HG02970 (cell line): ENCODE results near the gene BSPH1.
"Not testable (repeated sequence)": the region's sequence is repeated elsewhere in the genome, so short reads cannot be mapped to it uniquely, and the experiment has no call there.

Experiments used
- ATAC-seq: cut with Tn5 transposase; IDR thresholded peaks from one replicate; pipeline ENCODE4 v1.9.1; 2021; ENCODE audit warnings: mild to moderate bottlenecking, moderate library complexity, moderate number of reproducible peaks; ENCODE audit not compliant: unreplicated experiment, low FRiP score

The BSPH1 gene

GRCh38 chr19:47949852-47950521, 42.0 kb downstream of the BSPH1 start:
- ATAC-seq = not testable (repeated sequence)

GRCh38 chr19:47928581-47928980, 63.4 kb downstream of the BSPH1 start:
- not testable (repeated sequence) for ATAC-seq

GRCh38 chr19:47920107-47920506, 71.9 kb downstream of the BSPH1 start:
- not testable (repeated sequence) for ATAC-seq
